ENCODE measurements around the gene GFRAL. TPM values are rescaled to one million over a fixed set of nuclear protein-coding genes. Genes with fewer than 3 reads are reported as not detected.

The GFRAL gene
- total RNA-seq, 1 experiment from 2014 or later, result not detected

GRCh38 chr6:55397986-55398385 is 70.7 kb downstream of the GFRAL start:
- H3K4me3 ChIP-seq (replicated peaks in 1 of 2; ENCODE audit: low read depth in 1 of 2, low read length in 2 of 2), result no peak overlapping the region
- no TSS peak for BruUV-seq (replicated peaks)
- no peak overlapping the region for H3K9ac ChIP-seq (ENCODE audit: low read length)
- H2AFZ ChIP-seq (ENCODE audit: low read depth, low read length, poor library complexity, severe bottlenecking), result no peak overlapping the region
- no peak for ATAC-seq
- no peaks in the 10 kb centered on the region for H3K9me2 ChIP-seq (ENCODE audit: insufficient read depth)
- no peak for DNase-seq (ENCODE audit: low read depth, low spot score)
- no peak overlapping the region for H3K27ac ChIP-seq (ENCODE audit: low read depth, low read length)
- POLR2A ChIA-PET, result no interaction called here
- RAD21 ChIA-PET (ENCODE audit: low non-redundant PET in 1 of 2, low total read pairs in 2 of 2, uncharacterized antibody in 2 of 2, unreplicated experiment in 2 of 2), result no interaction called here
- no peaks in the 10 kb centered on the region for H3K36me3 ChIP-seq (ENCODE audit: control insufficient read depth in 1 of 2, insufficient read depth in 2 of 2, low read length in 2 of 2)
- CTCF ChIA-PET, result no interaction called here
- H3K9me3 ChIP-seq (ENCODE audit: control insufficient read depth in 1 of 2, insufficient read depth in 1 of 2, low read depth in 1 of 2, low read length in 2 of 2), result no peaks in the 10 kb centered on the region
- no peaks in the 10 kb centered on the region for H4K20me1 ChIP-seq (ENCODE audit: insufficient read depth)
- TF ChIP-seq EZH2 (IDR thresholded peaks at IDR 0.05) (no peak), CBX3 (IDR thresholded peaks at IDR 0.05; ENCODE audit: low read depth) (no peak), JUND (IDR thresholded peaks at IDR 0.05) (no peak), SIN3A (IDR thresholded peaks at IDR 0.05; ENCODE audit: low read depth) (no peak), ZNF274 (IDR thresholded peaks at IDR 0.05; ENCODE audit: low read depth, low read length) (no peak), CEBPB (IDR thresholded peaks at IDR 0.05; ENCODE audit: low read depth) (no peak), ELF1 (IDR thresholded peaks at IDR 0.05; ENCODE audit: borderline replicate concordance, low read depth) (no peak), EGR1 (IDR thresholded peaks at IDR 0.05; ENCODE audit: low read depth) (no peak), FOSL1 (IDR thresholded peaks at IDR 0.05; ENCODE audit: low read depth) (no peak), TCF7L2 (IDR thresholded peaks at IDR 0.05; ENCODE audit: borderline replicate concordance, extremely low read depth, insufficient read depth, insufficient read length) (no peak), ZFX (IDR thresholded peaks at IDR 0.05) (no peak), POLR2AphosphoS5 (IDR thresholded peaks at IDR 0.05; ENCODE audit: low read depth, low read length) (no peak), EZH2phosphoT487 (IDR thresholded peaks at IDR 0.05; ENCODE audit: borderline replicate concordance) (no peak), MAX (IDR thresholded peaks at IDR 0.05) (no peak)
- TF ChIP-seq, protein P1, sequence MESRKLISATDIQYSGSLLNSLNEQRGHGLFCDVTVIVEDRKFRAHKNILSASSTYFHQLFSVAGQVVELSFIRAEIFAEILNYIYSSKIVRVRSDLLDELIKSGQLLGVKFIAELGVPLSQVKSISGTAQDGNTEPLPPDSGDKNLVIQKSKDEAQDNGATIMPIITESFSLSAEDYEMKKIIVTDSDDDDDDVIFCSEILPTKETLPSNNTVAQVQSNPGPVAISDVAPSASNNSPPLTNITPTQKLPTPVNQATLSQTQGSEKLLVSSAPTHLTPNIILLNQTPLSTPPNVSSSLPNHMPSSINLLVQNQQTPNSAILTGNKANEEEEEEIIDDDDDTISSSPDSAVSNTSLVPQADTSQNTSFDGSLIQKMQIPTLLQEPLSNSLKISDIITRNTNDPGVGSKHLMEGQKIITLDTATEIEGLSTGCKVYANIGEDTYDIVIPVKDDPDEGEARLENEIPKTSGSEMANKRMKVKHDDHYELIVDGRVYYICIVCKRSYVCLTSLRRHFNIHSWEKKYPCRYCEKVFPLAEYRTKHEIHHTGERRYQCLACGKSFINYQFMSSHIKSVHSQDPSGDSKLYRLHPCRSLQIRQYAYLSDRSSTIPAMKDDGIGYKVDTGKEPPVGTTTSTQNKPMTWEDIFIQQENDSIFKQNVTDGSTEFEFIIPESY (IDR thresholded peaks at IDR 0.05; ENCODE audit: extremely low read depth, insufficient replicate concordance, low read length), result no peak
- TF ChIP-seq, protein P2, sequence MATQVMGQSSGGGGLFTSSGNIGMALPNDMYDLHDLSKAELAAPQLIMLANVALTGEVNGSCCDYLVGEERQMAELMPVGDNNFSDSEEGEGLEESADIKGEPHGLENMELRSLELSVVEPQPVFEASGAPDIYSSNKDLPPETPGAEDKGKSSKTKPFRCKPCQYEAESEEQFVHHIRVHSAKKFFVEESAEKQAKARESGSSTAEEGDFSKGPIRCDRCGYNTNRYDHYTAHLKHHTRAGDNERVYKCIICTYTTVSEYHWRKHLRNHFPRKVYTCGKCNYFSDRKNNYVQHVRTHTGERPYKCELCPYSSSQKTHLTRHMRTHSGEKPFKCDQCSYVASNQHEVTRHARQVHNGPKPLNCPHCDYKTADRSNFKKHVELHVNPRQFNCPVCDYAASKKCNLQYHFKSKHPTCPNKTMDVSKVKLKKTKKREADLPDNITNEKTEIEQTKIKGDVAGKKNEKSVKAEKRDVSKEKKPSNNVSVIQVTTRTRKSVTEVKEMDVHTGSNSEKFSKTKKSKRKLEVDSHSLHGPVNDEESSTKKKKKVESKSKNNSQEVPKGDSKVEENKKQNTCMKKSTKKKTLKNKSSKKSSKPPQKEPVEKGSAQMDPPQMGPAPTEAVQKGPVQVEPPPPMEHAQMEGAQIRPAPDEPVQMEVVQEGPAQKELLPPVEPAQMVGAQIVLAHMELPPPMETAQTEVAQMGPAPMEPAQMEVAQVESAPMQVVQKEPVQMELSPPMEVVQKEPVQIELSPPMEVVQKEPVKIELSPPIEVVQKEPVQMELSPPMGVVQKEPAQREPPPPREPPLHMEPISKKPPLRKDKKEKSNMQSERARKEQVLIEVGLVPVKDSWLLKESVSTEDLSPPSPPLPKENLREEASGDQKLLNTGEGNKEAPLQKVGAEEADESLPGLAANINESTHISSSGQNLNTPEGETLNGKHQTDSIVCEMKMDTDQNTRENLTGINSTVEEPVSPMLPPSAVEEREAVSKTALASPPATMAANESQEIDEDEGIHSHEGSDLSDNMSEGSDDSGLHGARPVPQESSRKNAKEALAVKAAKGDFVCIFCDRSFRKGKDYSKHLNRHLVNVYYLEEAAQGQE (IDR thresholded peaks at IDR 0.05; ENCODE audit: low read depth), result no peak
- TF ChIP-seq, protein P3, sequence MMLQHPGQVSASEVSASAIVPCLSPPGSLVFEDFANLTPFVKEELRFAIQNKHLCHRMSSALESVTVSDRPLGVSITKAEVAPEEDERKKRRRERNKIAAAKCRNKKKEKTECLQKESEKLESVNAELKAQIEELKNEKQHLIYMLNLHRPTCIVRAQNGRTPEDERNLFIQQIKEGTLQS (IDR thresholded peaks at IDR 0.05), result no peak
- TF ChIP-seq, protein P4, sequence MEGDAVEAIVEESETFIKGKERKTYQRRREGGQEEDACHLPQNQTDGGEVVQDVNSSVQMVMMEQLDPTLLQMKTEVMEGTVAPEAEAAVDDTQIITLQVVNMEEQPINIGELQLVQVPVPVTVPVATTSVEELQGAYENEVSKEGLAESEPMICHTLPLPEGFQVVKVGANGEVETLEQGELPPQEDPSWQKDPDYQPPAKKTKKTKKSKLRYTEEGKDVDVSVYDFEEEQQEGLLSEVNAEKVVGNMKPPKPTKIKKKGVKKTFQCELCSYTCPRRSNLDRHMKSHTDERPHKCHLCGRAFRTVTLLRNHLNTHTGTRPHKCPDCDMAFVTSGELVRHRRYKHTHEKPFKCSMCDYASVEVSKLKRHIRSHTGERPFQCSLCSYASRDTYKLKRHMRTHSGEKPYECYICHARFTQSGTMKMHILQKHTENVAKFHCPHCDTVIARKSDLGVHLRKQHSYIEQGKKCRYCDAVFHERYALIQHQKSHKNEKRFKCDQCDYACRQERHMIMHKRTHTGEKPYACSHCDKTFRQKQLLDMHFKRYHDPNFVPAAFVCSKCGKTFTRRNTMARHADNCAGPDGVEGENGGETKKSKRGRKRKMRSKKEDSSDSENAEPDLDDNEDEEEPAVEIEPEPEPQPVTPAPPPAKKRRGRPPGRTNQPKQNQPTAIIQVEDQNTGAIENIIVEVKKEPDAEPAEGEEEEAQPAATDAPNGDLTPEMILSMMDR (IDR thresholded peaks at IDR 0.05 in 2 of 3, conservative IDR thresholded peaks at IDR 0.05 in 1 of 3; ENCODE audit: borderline replicate concordance in 1 of 3, insufficient read depth in 1 of 3, low read depth in 2 of 3, low read length in 2 of 3), result no peak
- intact Hi-C loops (cut with micrococcal nuclease), result no loop called here
- H3K79me2 ChIP-seq (ENCODE audit: insufficient read depth, low read length), result no peaks in the 10 kb centered on the region
- no peaks in the 10 kb centered on the region for H3K4me1 ChIP-seq (ENCODE audit: control insufficient read depth in 1 of 2, insufficient read depth in 2 of 2, low read length in 2 of 2)
- H3K4me2 ChIP-seq (ENCODE audit: low read length), result no peak overlapping the region
- H3K27me3 ChIP-seq (ENCODE audit: insufficient read depth, low read length), result peaks cover 29% of the 10 kb centered on the region

All from HCT116 (cell line).